Liver (tissue), 9 donors: ENCODE measurements around the gene BTNL9. TPM values are rescaled to one million over a fixed set of nuclear protein-coding genes. Genes with fewer than 3 reads are reported as not detected.

Experiments
- DNase-seq: peaks from one replicate; pipeline ENCODE4 v3.0.0-alpha.2; 2017; ENCODE audit warnings: low spot score
- H3K27ac ChIP-seq, 2 donors: one replicate each; pipeline ENCODE4 v1.7.0; 2013; ENCODE audit warnings: inconsistent platforms in 2 of 2, low read length in 2 of 2, control low read depth in 1 of 2, low read depth in 1 of 2, mild to moderate bottlenecking in 1 of 2
- H3K27me3 ChIP-seq, 4 donors: one replicate each; pipeline versions ENCODE4 v1.6.1 to v1.7.0; 2013; ENCODE audit warnings: low read length in 3 of 4, inconsistent platforms in 1 of 4, mild to moderate bottlenecking in 1 of 4, moderate library complexity in 1 of 4; ENCODE audit not compliant: control insufficient read depth in 4 of 4, insufficient read depth in 4 of 4
- H3K36me3 ChIP-seq, 4 donors: one replicate each; pipeline versions ENCODE4 v1.6.1 to v1.7.0; 2013; ENCODE audit warnings: low read length in 3 of 4, mild to moderate bottlenecking in 3 of 4, low read depth in 1 of 4, moderate library complexity in 1 of 4; ENCODE audit not compliant: control insufficient read depth in 4 of 4, insufficient read depth in 3 of 4
- H3K4me1 ChIP-seq, 4 donors: one replicate each; pipeline versions ENCODE4 v1.6.1 to v1.7.0; 2013; ENCODE audit warnings: low read length in 3 of 4, mild to moderate bottlenecking in 3 of 4, moderate library complexity in 1 of 4; ENCODE audit not compliant: control insufficient read depth in 4 of 4, insufficient read depth in 4 of 4
- H3K4me3 ChIP-seq, 3 donors: one replicate each; pipeline versions ENCODE4 v1.6.1 to v1.7.0; 2013; ENCODE audit warnings: low read length in 3 of 3, control low read depth in 1 of 3, low read depth in 1 of 3, mild to moderate bottlenecking in 1 of 3
- H3K9ac ChIP-seq, 2 donors: one replicate each; pipeline ENCODE4 v1.7.0; 2013; ENCODE audit warnings: low read length in 2 of 2, mild to moderate bottlenecking in 2 of 2, moderate library complexity in 2 of 2, control low read depth in 1 of 2, low read depth in 1 of 2
- H3K9me3 ChIP-seq, 4 donors: one replicate each; pipeline versions ENCODE4 v1.6.1 to v1.7.0; 2013; ENCODE audit warnings: low read length in 3 of 4; ENCODE audit not compliant: control insufficient read depth in 4 of 4
- EGR1 ChIP-seq, 2 donors: IDR thresholded peaks; 2 replicates each; pipeline ENCODE4 v1.6.1; 2016 to 2018; ENCODE audit warnings: antibody characterized with exemption in 2 of 2, low read depth in 2 of 2
- FOXA1 ChIP-seq: IDR thresholded peaks from 2 replicates; pipeline ENCODE4 v1.6.1; 2016; ENCODE audit warnings: antibody characterized with exemption
- GABPA ChIP-seq, 2 donors: IDR thresholded peaks in 1 of 2; conservative IDR thresholded peaks in 1 of 2; 2 replicates each; pipeline ENCODE4 v1.6.1; 2016; ENCODE audit warnings: antibody characterized with exemption in 2 of 2, mild to moderate bottlenecking in 1 of 2, moderate library complexity in 1 of 2
- HNF4A ChIP-seq, 2 donors: conservative IDR thresholded peaks; 2 replicates each; pipeline ENCODE4 v1.6.1; 2016; ENCODE audit warnings: antibody characterized with exemption in 2 of 2, mild to moderate bottlenecking in 2 of 2
- HNF4G ChIP-seq: IDR thresholded peaks from 2 replicates; pipeline ENCODE4 v1.6.1; 2016; ENCODE audit warnings: antibody characterized with exemption
- JUND ChIP-seq, 2 donors: IDR thresholded peaks; 2 replicates each; pipeline ENCODE4 v1.6.1; 2016; ENCODE audit warnings: antibody characterized with exemption in 2 of 2
- RAD21 ChIP-seq, 2 donors: IDR thresholded peaks; 2 replicates each; pipeline ENCODE4 v1.6.1; 2016; ENCODE audit warnings: antibody characterized with exemption in 2 of 2, mild to moderate bottlenecking in 2 of 2
- RXRA ChIP-seq, 2 donors: IDR thresholded peaks; 2 replicates each; pipeline ENCODE4 v1.6.1; 2017 to 2018; ENCODE audit warnings: antibody characterized with exemption in 2 of 2, mild to moderate bottlenecking in 1 of 2
- SP1 ChIP-seq: IDR thresholded peaks from 2 replicates; pipeline ENCODE4 v1.6.1; 2018; ENCODE audit warnings: antibody characterized with exemption, mild to moderate bottlenecking
- YY1 ChIP-seq: IDR thresholded peaks from 2 replicates; pipeline ENCODE4 v1.6.1; 2016; ENCODE audit warnings: antibody characterized with exemption, mild to moderate bottlenecking
- WGBS: extraction: QIAGEN DNeasy Blood & Tissue Kit; methylation state at CpG from one replicate; pipeline ENCODE4 v1.1.7; 2013; 5-methylcytosine and 5-hydroxymethylcytosine counted together
- polyA plus RNA-seq, 2 donors: library from polyadenylated mRNA; stranded (reverse) in 1 of 2; unstranded in 1 of 2; fragments of 200-250 nt in 1 of 2; fragments of >200 nt in 1 of 2; fragmentation: Nextera tagmentation in 1 of 2; extraction: Ambion mirVana in 1 of 2; gene quantifications; one replicate each; pipeline versions ENCODE4 v1.2.1 to v1.2.3, GENCODE V29; 2013 to 2015
- total RNA-seq, 2 donors: library from RNA; depleted of rRNA; stranded (reverse); fragments of >200 nt; gene quantifications; one replicate each; pipeline ENCODE4 v1.2.3, GENCODE V29; 2014
- TF ChIP-seq, protein P1 (sequence below): IDR thresholded peaks from 2 replicates; pipeline ENCODE4 v1.6.1; 2016; ENCODE audit warnings: antibody characterized with exemption
- TF ChIP-seq, protein P2 (sequence below): IDR thresholded peaks from 2 replicates; pipeline ENCODE4 v1.6.1; 2016; ENCODE audit warnings: antibody characterized with exemption, mild to moderate bottlenecking
- TF ChIP-seq, protein P3 (sequence below): IDR thresholded peaks from 2 replicates; pipeline ENCODE4 v1.6.1; 2016; ENCODE audit warnings: antibody characterized with exemption
- TF ChIP-seq, protein P4 (sequence below): IDR thresholded peaks from 2 replicates; pipeline ENCODE4 v1.6.1; 2016; ENCODE audit warnings: antibody characterized with exemption
- TF ChIP-seq, protein P5 (sequence below): fragments of 150-350 bp; IDR thresholded peaks from 2 replicates; pipeline ENCODE4 v1.5.1; 2017; ENCODE audit warnings: improper control_type of control experiment, low read depth, low read length; ENCODE audit not compliant: missing input control
- donor health status: healthy.
- donor health status: healthy.
- donor health status: healthy.
- donor health status: healthy.
- donor health status: healthy.

BTNL9 gene
- total and polyA plus RNA-seq, 4 donors: 1.4 to 12.0 (median 4.7) TPM

DNA sequence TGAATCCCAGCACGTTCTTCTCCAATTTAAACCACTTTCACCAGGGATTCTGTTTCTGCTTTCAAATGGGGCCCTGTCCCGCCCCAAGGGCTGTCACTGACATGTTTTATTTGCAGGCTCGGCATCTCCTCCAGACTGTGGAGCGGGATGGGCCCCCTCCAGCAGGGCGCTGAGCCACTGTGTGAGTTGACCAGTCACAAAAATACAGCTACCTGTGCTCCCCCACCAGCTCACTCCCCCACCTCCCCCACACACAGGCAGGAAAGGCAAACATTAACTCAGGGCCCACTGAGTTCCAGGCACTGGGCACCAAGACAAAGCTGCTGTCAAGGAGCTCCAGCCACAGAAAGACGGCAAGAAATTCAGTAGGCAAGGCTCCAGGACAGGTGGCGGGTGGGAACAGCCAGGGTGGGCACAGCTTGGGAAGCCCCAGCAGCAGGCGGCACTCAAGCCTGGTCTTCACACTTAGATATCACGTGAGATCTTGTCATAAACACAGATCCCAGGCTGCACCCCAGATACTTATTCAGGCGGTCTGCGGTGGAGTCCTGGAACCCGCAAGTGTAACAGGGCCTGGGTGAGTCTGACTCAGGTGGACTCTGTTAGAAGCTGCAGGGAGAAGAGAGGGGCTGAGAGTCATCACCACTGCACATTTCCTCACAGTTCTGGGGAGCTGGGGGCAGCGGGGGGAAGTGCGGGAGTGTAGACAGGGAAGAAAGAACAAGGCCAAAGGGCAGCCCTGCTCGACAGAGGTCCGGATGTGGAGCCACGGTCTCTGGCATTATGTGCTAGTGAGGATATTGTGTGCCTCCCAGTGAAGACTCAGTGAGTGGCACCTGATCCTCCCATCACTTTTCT lies 46.2 kb downstream of the BTNL9 start:
- TF ChIP-seq JUND (IDR thresholded peaks at IDR 0.05) (no peak), HNF4G (no peak), SP1 (no peak), RXRA (IDR thresholded peaks at IDR 0.05) (no peak), EGR1 (IDR thresholded peaks at IDR 0.05; ENCODE audit: low read depth in 2 of 2) (no peak)
- TF ChIP-seq, protein P1, sequence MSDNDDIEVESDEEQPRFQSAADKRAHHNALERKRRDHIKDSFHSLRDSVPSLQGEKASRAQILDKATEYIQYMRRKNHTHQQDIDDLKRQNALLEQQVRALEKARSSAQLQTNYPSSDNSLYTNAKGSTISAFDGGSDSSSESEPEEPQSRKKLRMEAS: no peak
- TF ChIP-seq, protein P2, sequence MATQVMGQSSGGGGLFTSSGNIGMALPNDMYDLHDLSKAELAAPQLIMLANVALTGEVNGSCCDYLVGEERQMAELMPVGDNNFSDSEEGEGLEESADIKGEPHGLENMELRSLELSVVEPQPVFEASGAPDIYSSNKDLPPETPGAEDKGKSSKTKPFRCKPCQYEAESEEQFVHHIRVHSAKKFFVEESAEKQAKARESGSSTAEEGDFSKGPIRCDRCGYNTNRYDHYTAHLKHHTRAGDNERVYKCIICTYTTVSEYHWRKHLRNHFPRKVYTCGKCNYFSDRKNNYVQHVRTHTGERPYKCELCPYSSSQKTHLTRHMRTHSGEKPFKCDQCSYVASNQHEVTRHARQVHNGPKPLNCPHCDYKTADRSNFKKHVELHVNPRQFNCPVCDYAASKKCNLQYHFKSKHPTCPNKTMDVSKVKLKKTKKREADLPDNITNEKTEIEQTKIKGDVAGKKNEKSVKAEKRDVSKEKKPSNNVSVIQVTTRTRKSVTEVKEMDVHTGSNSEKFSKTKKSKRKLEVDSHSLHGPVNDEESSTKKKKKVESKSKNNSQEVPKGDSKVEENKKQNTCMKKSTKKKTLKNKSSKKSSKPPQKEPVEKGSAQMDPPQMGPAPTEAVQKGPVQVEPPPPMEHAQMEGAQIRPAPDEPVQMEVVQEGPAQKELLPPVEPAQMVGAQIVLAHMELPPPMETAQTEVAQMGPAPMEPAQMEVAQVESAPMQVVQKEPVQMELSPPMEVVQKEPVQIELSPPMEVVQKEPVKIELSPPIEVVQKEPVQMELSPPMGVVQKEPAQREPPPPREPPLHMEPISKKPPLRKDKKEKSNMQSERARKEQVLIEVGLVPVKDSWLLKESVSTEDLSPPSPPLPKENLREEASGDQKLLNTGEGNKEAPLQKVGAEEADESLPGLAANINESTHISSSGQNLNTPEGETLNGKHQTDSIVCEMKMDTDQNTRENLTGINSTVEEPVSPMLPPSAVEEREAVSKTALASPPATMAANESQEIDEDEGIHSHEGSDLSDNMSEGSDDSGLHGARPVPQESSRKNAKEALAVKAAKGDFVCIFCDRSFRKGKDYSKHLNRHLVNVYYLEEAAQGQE: no peak
- TF ChIP-seq, protein P3, sequence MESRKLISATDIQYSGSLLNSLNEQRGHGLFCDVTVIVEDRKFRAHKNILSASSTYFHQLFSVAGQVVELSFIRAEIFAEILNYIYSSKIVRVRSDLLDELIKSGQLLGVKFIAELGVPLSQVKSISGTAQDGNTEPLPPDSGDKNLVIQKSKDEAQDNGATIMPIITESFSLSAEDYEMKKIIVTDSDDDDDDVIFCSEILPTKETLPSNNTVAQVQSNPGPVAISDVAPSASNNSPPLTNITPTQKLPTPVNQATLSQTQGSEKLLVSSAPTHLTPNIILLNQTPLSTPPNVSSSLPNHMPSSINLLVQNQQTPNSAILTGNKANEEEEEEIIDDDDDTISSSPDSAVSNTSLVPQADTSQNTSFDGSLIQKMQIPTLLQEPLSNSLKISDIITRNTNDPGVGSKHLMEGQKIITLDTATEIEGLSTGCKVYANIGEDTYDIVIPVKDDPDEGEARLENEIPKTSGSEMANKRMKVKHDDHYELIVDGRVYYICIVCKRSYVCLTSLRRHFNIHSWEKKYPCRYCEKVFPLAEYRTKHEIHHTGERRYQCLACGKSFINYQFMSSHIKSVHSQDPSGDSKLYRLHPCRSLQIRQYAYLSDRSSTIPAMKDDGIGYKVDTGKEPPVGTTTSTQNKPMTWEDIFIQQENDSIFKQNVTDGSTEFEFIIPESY: no peak
- TF ChIP-seq, protein P4, sequence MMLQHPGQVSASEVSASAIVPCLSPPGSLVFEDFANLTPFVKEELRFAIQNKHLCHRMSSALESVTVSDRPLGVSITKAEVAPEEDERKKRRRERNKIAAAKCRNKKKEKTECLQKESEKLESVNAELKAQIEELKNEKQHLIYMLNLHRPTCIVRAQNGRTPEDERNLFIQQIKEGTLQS: no peak
- H3K4me3 ChIP-seq: no peak overlapping the region
- H3K9me3 ChIP-seq: no peaks in the 10 kb centered on the region
- DNase-seq: no peak
- no peak overlapping the region for H3K9ac ChIP-seq
- H3K27ac ChIP-seq: no peak overlapping the region
- 58% methylated on average over 17 of the region's 17 CpGs for WGBS
- H3K4me1 ChIP-seq: no peaks in the 10 kb centered on the region
- peaks cover 0 to 7% (median 3%) of the 10 kb centered on the region in 4 donors for H3K27me3 ChIP-seq
- H3K36me3 ChIP-seq: no peaks in the 10 kb centered on the region

DNA sequence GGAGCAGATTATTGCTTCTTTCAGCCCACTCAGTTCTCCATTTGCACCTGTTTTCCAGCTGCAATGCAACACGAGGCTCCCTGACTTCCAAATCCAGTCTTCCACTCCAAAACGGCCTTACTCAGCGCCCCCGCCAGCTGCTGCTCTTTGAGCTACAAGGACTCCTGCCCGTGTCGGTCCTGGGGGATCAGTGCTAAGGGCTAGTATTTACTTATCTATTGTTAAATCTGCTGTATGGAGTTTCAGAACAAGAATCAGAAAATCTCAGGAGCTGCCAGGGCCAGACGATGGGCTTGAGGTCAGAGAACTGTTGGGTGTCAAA lies 46.8 kb downstream of the BTNL9 start:
- Histone ChIP-seq H3K9me3 (no peaks in the 10 kb centered on the region), H3K27me3 (peaks cover 0 to 7% (median 3%) of the 10 kb centered on the region in 4 donors), H3K9ac (no peak overlapping the region), H3K4me3 (no peak overlapping the region), H3K4me1 (no peaks in the 10 kb centered on the region), H3K36me3 (no peaks in the 10 kb centered on the region), H3K27ac (no peak overlapping the region)
- DNase-seq: no peak
- 47% methylated on average over 7 of the region's 7 CpGs for WGBS
- TF ChIP-seq RXRA (IDR thresholded peaks at IDR 0.05): no peak
- no peak for TF ChIP-seq HNF4A (conservative IDR thresholded peaks at IDR 0.05)
- TF ChIP-seq JUND (IDR thresholded peaks at IDR 0.05): no peak
- TF ChIP-seq, protein P3: no peak
- no peak for TF ChIP-seq RAD21 (IDR thresholded peaks at IDR 0.05)
- TF ChIP-seq HNF4G: no peak
- TF ChIP-seq, protein P1: no peak
- TF ChIP-seq, protein P2: no peak
- TF ChIP-seq FOXA1: no peak
- TF ChIP-seq, protein P5, sequence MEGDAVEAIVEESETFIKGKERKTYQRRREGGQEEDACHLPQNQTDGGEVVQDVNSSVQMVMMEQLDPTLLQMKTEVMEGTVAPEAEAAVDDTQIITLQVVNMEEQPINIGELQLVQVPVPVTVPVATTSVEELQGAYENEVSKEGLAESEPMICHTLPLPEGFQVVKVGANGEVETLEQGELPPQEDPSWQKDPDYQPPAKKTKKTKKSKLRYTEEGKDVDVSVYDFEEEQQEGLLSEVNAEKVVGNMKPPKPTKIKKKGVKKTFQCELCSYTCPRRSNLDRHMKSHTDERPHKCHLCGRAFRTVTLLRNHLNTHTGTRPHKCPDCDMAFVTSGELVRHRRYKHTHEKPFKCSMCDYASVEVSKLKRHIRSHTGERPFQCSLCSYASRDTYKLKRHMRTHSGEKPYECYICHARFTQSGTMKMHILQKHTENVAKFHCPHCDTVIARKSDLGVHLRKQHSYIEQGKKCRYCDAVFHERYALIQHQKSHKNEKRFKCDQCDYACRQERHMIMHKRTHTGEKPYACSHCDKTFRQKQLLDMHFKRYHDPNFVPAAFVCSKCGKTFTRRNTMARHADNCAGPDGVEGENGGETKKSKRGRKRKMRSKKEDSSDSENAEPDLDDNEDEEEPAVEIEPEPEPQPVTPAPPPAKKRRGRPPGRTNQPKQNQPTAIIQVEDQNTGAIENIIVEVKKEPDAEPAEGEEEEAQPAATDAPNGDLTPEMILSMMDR: no peak
- no peak for TF ChIP-seq YY1
- no peak for TF ChIP-seq SP1
- TF ChIP-seq, protein P4: no peak
- TF ChIP-seq GABPA (IDR thresholded peaks at IDR 0.05 in 1 of 2, conservative IDR thresholded peaks at IDR 0.05 in 1 of 2): no peak
